Measurements from ENCODE around the gene PPP2CA. TPM values are rescaled to one million over a fixed set of nuclear protein-coding genes. Genes with fewer than 3 reads are reported as not detected.

The PPP2CA gene
- total RNA-seq, 2 experiments from 2014 or later, result 132 to 178 TPM

- CTCF ChIA-PET (ENCODE audit: unreplicated experiment), result no interaction called here
- no peaks in the 10 kb centered on the region for H3K9me3 ChIP-seq (ENCODE audit: low read length)
Observed at GRCh38 chr5:134245692-134246091, 19.8 kb upstream of the PPP2CA start.

GRCh38 chr5:134245101-134245604 is 19.3 kb upstream of the PPP2CA start:
- no peak overlapping the region for H2AFZ ChIP-seq (ENCODE audit: low read length)
- no peak overlapping the region for H3K4me2 ChIP-seq (ENCODE audit: low read length)
- POLR2A ChIA-PET, result interaction anchor here (0.5 to 1.6 kb wide), 5 partner anchors 9 to 416 kb away, joined by 3 to 8 read pairs (median 4); partner anchors contain the start of gene PPP2CA
- no peaks in the 10 kb centered on the region for H3K36me3 ChIP-seq (ENCODE audit: insufficient read depth, low read length)
- H4K20me1 ChIP-seq (ENCODE audit: insufficient read depth, low read length), result no peaks in the 10 kb centered on the region
- H3K4me1 ChIP-seq (ENCODE audit: insufficient read depth, low read length, poor library complexity, severe bottlenecking), result no peaks in the 10 kb centered on the region
- CTCF ChIA-PET (ENCODE audit: unreplicated experiment), result no interaction called here
- H3K79me2 ChIP-seq (ENCODE audit: insufficient read depth, low read depth, low read length), result no peaks in the 10 kb centered on the region
- DNase-seq (ENCODE audit: low spot score), result no peak
- no peak overlapping the region for H3K4me3 ChIP-seq (ENCODE audit: low read depth, low read length, poor library complexity, severe bottlenecking)
- no peak overlapping the region for H3K27ac ChIP-seq (ENCODE audit: low read depth, low read length, poor library complexity, severe bottlenecking)
- H3K9me2 ChIP-seq (ENCODE audit: insufficient read depth, low read length), result no peaks in the 10 kb centered on the region
- intact Hi-C loops (cut with micrococcal nuclease; ENCODE audit: unreplicated experiment), result no loop called here
- H3K9me3 ChIP-seq (ENCODE audit: low read length), result no peaks in the 10 kb centered on the region
- BruUV-seq (replicated peaks), result no TSS peak
- TF ChIP-seq EZH2phosphoT487 (IDR thresholded peaks at IDR 0.05; ENCODE audit: borderline replicate concordance, low read depth, low read length), result no peak
- TF ChIP-seq CTCF (conservative IDR thresholded peaks at IDR 0.05; ENCODE audit: low read length), result no peak

More at GRCh38 chr5:134245692-134246091, 19.8 kb upstream of the PPP2CA start:
- no peak overlapping the region for H3K4me2 ChIP-seq (ENCODE audit: low read length)
- BruUV-seq (replicated peaks), result no TSS peak
- H3K4me1 ChIP-seq (ENCODE audit: insufficient read depth, low read length, poor library complexity, severe bottlenecking), result no peaks in the 10 kb centered on the region
- H3K9me2 ChIP-seq (ENCODE audit: insufficient read depth, low read length), result no peaks in the 10 kb centered on the region
- no peak overlapping the region for H3K4me3 ChIP-seq (ENCODE audit: low read depth, low read length, poor library complexity, severe bottlenecking)
- H2AFZ ChIP-seq (ENCODE audit: low read length), result no peak overlapping the region
- POLR2A ChIA-PET, result interaction anchor here (1.6 kb wide), 1 partner anchor 20 kb away, joined by 8 read pairs; the partner anchor contains the start of gene PPP2CA
- H3K36me3 ChIP-seq (ENCODE audit: insufficient read depth, low read length), result no peaks in the 10 kb centered on the region
- DNase-seq (ENCODE audit: low spot score), result no peak
- no peaks in the 10 kb centered on the region for H3K79me2 ChIP-seq (ENCODE audit: insufficient read depth, low read depth, low read length)
- TF ChIP-seq CTCF (conservative IDR thresholded peaks at IDR 0.05; ENCODE audit: low read length) (no peak), EZH2phosphoT487 (IDR thresholded peaks at IDR 0.05; ENCODE audit: borderline replicate concordance, low read depth, low read length) (no peak)
- intact Hi-C loops (cut with micrococcal nuclease; ENCODE audit: unreplicated experiment), result no loop called here
- no peaks in the 10 kb centered on the region for H4K20me1 ChIP-seq (ENCODE audit: insufficient read depth, low read length)
- H3K27ac ChIP-seq (ENCODE audit: low read depth, low read length, poor library complexity, severe bottlenecking), result no peak overlapping the region

- TF ChIP-seq EZH2phosphoT487 (IDR thresholded peaks at IDR 0.05; ENCODE audit: borderline replicate concordance, low read depth, low read length), result no peak
- TF ChIP-seq CTCF (conservative IDR thresholded peaks at IDR 0.05; ENCODE audit: low read length), result no peak
- Histone ChIP-seq H3K27ac (ENCODE audit: low read depth, low read length, poor library complexity, severe bottlenecking) (no peak overlapping the region), H3K4me3 (ENCODE audit: low read depth, low read length, poor library complexity, severe bottlenecking) (no peak overlapping the region), H4K20me1 (ENCODE audit: insufficient read depth, low read length) (no peaks in the 10 kb centered on the region), H3K9me3 (ENCODE audit: low read length) (no peaks in the 10 kb centered on the region), H3K79me2 (ENCODE audit: insufficient read depth, low read depth, low read length) (no peaks in the 10 kb centered on the region), H2AFZ (ENCODE audit: low read length) (no peak overlapping the region), H3K4me1 (ENCODE audit: insufficient read depth, low read length, poor library complexity, severe bottlenecking) (no peaks in the 10 kb centered on the region), H3K9me2 (ENCODE audit: insufficient read depth, low read length) (no peaks in the 10 kb centered on the region), H3K4me2 (ENCODE audit: low read length) (no peak overlapping the region), H3K36me3 (ENCODE audit: insufficient read depth, low read length) (no peaks in the 10 kb centered on the region)
- BruUV-seq (replicated peaks), result no TSS peak
- CTCF ChIA-PET (ENCODE audit: unreplicated experiment), result no interaction called here
- no peak for DNase-seq (ENCODE audit: low spot score)
- POLR2A ChIA-PET, result no interaction called here
- intact Hi-C loops (cut with micrococcal nuclease; ENCODE audit: unreplicated experiment), result no loop called here
Observed at GRCh38 chr5:134242146-134242545, 16.3 kb upstream of the PPP2CA start.
